KMS-11 (cell line): Measurements from ENCODE around the gene AMZ1.
A peak's percentile ranks its signal among the peaks of the same experiment; 100 is the strongest.

Experiments used
- H2AFZ ChIP-seq: fragments of 200-600 bp; sonication (generic); 2 replicates; pipeline ENCODE4 v1.6.1; 2016; ENCODE audit warnings: antibody characterized with exemption, mixed run types, low read depth
- H3K27ac ChIP-seq: fragments of 200-600 bp; sonication (generic); 2 replicates; pipeline ENCODE4 v1.6.1; 2016; ENCODE audit warnings: mild to moderate bottlenecking, mixed run types
- H3K27me3 ChIP-seq: fragments of 200-600 bp; sonication (generic); 2 replicates; pipeline ENCODE4 v1.6.1; 2017; ENCODE audit warnings: mild to moderate bottlenecking, low read depth, mixed run types, moderate library complexity; ENCODE audit not compliant: insufficient read depth
- H3K36me3 ChIP-seq: fragments of 200-600 bp; sonication (generic); 2 replicates; pipeline ENCODE4 v1.6.1; 2017; ENCODE audit warnings: mild to moderate bottlenecking, mixed run types; ENCODE audit not compliant: insufficient read depth
- H3K4me1 ChIP-seq: fragments of 200-600 bp; sonication (generic); 2 replicates; pipeline ENCODE4 v1.6.1; 2016; ENCODE audit warnings: mild to moderate bottlenecking, low read depth, mixed run types; ENCODE audit not compliant: poor library complexity, severe bottlenecking
- H3K4me2 ChIP-seq: fragments of 200-600 bp; sonication (generic); 2 replicates; pipeline ENCODE4 v1.7.0; 2016; ENCODE audit warnings: mild to moderate bottlenecking, mixed run types
- H3K4me3 ChIP-seq: fragments of 200-600 bp; sonication (generic); IDR thresholded peaks from 2 replicates; pipeline ENCODE4 v1.6.1; 2017; ENCODE audit warnings: low read depth, low read length, mixed read lengths; ENCODE audit not compliant: insufficient read depth
- H3K79me2 ChIP-seq: fragments of 200-600 bp; sonication (generic); 2 replicates; pipeline ENCODE4 v1.6.1; 2016; ENCODE audit warnings: low read depth, mixed run types; ENCODE audit not compliant: insufficient read depth
- H3K9ac ChIP-seq: fragments of 200-600 bp; sonication (generic); 2 replicates; pipeline ENCODE4 v1.6.1; 2016; ENCODE audit warnings: mild to moderate bottlenecking, mixed run types
- H4K20me1 ChIP-seq: fragments of 200-600 bp; sonication (generic); 2 replicates; pipeline ENCODE4 v1.6.1; 2016; ENCODE audit warnings: mild to moderate bottlenecking, mixed run types; ENCODE audit not compliant: insufficient read depth
- CTCF ChIP-seq: fragments of 200-600 bp; sonication (generic); conservative IDR thresholded peaks from 2 replicates; pipeline ENCODE4 v1.6.1; 2017; ENCODE audit warnings: low read depth, mild to moderate bottlenecking, antibody characterized with exemption, low read length, moderate library complexity, mixed read lengths

AMZ1 gene

DNA sequence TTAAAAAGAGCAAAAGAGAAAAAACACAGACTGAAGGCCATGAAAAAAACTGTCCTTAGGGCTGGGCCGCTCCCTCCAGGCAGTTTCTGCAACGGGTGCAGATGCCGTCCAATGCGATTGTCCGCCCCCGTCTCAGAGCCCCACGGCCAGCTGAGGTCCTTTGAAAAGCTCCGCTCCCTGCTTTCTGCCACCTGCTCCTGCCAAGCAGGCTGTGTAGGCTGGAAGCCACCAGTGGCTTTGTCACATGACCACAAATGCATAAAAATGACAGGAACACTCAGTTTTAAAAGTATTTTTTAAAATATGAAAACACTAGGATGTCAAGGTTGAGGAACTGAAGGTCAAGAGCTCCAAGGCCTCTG, 71.7 kb downstream of the AMZ1 start:
- Histone ChIP-seq H3K4me1 (peaks cover 49% of the 10 kb centered on the region), H3K9ac (no peak overlapping the region), H3K36me3 (no peaks in the 10 kb centered on the region), H3K4me2 (0 out of 2 replicates have a peak overlapping the region, but pooled peaks have one; percentile 12), H3K27me3 (no peaks in the 10 kb centered on the region), H2AFZ (no peak overlapping the region), H4K20me1 (no peaks in the 10 kb centered on the region), H3K79me2 (no peaks in the 10 kb centered on the region), H3K27ac (peak overlapping the region; percentile 21; the same call in 1 of the 2 replicates), H3K4me3 (no peak overlapping the region)
- no peak for TF ChIP-seq CTCF

DNA sequence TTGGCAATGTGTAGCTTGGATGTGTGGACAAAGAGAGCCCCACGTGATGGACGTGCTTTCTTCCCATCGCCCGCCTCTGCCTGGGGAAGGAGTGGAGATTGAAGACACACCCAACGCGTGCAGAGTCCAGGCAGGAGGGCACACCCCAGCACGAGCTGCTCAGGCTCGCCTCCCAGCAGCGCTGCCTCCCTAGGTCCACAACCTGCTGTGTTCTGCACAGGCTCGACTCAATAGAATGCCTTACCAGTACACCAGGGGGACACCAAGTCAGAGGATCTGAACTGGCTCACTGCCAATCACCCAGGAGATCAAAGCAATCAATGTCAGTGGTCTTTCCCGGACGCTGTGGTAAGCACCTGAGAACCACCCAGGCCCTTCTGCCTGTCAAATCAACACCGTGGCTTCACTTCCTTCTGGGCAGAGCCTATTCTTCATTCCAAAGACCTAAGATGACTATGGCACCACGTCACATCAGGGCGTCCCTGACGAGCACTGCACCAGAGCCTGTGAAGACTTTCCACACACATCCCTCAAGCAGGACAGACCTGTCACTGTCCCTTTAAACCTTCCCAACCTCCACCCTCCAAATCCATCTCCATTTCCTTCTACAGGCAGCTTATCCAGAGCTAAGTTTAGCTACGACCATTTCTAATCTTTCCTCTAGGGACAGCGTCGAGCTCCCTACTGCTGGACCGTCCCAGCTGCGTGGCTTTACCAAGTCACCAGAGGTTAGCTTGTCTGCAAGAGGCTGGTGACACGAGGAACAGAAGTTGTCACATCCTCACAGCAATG, 72.3 kb downstream of the AMZ1 start:
- Histone ChIP-seq H3K4me2 (no peak overlapping the region), H3K79me2 (no peaks in the 10 kb centered on the region), H3K36me3 (no peaks in the 10 kb centered on the region), H2AFZ (no peak overlapping the region), H3K9ac (no peak overlapping the region), H3K4me1 (peaks cover 49% of the 10 kb centered on the region), H3K27ac (peak overlapping the region; percentile 21; the same call in 1 of the 2 replicates), H4K20me1 (no peaks in the 10 kb centered on the region), H3K27me3 (no peaks in the 10 kb centered on the region), H3K4me3 (no peak overlapping the region)
- TF ChIP-seq CTCF, result peak; percentile 63; the same call in 1 of the 2 replicates

DNA sequence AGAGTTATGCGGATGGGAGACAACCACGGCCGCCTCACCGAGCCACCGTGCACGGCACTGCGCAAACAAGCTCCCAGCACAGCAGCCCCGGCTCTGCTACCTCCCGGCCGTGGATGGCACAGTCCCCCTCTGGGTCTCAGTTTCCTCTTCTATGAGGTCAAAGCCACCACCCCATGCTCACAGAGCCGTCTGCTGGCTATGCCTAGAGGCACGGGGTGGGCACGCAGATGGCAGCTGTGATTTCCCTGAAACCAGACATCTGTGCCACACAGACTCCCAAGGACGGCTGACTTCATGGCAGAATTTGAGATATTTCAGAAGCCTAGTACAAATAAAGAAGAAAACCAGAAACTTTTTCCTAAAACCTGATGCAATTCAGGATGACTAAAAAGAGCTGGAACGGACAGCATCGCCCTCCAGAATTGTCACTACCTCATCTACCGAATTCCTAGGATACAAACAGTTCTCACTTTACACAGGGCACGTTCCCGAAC, 73.2 kb downstream of the AMZ1 start:
- Histone ChIP-seq H3K36me3 (no peaks in the 10 kb centered on the region), H3K27ac (no peak overlapping the region), H3K4me1 (peaks cover 48% of the 10 kb centered on the region), H3K9ac (no peak overlapping the region), H3K4me3 (no peak overlapping the region), H3K4me2 (no peak overlapping the region), H3K79me2 (no peaks in the 10 kb centered on the region), H2AFZ (no peak overlapping the region), H3K27me3 (no peaks in the 10 kb centered on the region), H4K20me1 (no peaks in the 10 kb centered on the region)
- TF ChIP-seq CTCF, result no peak

- TF ChIP-seq CTCF, result no peak
- Histone ChIP-seq H2AFZ (no peak overlapping the region), H3K79me2 (no peaks in the 10 kb centered on the region), H3K27ac (no peak overlapping the region), H3K4me2 (no peak overlapping the region), H3K27me3 (no peaks in the 10 kb centered on the region), H3K9ac (no peak overlapping the region), H3K4me3 (no peak overlapping the region), H4K20me1 (no peaks in the 10 kb centered on the region), H3K36me3 (no peaks in the 10 kb centered on the region), H3K4me1 (peaks cover 40% of the 10 kb centered on the region)
Observed at GRCh38 chr7:2761801-2762497, 73.9 kb downstream of the AMZ1 start.
